Endometrial microvascular endothelial cells (primary cell): ENCODE data around the gene PLA2R1. TPM values are rescaled to one million over a fixed set of nuclear protein-coding genes. Genes with fewer than 3 reads are reported as not detected.

Experiments
- in situ Hi-C: cut with HindIII; loops from 2 replicates; pipeline ENCODE4 v1.10.0; 2017; ENCODE audit warnings: low sequenced_read_pairs, low pct_unique_long_range_greater_than_20kb; ENCODE audit errors: inconsistent ontology term
- total RNA-seq: library from RNA; depleted of rRNA; stranded (reverse); fragments of >200 nt; gene quantifications from one replicate; pipeline ENCODE4 v1.2.3, GENCODE V29; 2015; ENCODE audit errors: inconsistent ontology term

Gene PLA2R1
- total RNA-seq, 1 donor from 2014 or later: 2.9 TPM

DNA sequence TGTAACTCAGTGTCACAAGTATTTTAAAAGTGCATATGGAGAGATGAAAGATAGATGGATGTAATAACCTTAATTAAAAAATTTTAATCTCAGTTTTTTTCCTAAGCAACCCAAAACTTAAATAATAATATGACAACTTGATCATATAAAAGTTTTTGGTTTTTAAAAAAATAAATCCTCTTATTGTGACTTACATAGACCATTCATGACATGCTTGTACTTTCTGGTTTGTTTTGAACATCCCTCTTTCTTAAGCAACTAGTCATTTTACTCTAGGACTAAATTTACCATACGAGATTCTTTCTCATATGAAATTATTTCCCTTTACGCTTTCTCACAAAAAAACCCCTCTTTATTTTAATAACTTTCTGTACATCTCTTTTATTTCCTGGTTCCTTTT is 6.5 kb upstream of the PLA2R1 start:
- in situ Hi-C loops: no loop called here

DNA sequence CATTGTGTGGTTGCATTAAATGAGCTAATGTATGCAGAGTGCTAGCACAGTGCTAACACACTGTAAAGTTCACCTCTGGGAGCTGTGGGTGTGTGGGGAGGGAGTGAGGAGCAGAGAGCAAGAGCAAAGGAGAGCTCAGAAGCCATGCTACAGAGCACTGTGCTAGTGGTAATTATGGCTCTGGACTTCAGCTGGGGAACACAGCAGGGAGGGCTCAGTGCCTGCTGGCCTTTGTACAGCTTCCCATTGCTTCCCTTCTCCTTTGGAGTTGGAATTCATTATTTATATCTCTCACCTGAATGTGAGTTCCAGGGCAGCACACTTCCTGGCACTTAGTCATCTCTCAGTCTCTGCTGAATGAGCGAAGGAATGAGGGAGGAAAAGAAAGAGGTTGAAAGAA is 2.5 kb upstream of the PLA2R1 start:
- in situ Hi-C loops: no loop called here

DNA sequence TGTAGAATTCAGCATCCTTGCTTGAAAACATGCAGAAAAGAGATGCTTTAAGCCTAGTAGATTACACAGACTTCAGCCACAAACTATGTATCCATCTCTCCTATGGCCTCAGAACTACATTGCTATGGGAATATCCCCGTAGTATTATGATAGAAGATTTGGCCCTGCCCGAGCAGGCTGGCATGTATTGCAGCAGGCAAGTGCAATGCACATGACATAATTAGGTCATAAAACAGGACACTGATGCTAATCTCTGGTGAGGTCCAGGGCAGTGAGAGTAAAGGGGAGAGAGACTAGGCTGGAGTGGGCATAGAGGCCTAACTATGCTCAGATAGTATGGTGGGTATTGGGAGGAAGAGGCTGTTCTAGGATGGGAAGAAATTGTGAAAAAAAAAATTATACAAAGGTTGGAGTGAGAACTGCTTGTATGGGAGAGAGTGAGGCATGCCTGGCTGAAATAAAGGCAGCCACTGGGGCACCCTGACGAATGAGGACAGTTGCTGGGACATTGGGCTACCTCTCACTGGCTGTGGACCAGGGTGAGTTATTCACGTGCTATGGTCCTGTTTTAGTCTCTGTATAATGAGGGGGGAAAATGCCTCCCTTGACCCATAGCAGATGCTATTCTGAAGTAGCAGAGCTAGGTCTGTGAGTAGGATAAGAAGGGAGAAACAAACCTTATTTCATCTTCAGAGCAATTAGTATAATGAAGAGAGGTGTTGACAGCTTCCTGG is 1.6 kb upstream of the PLA2R1 start:
- in situ Hi-C loops: no loop called here

DNA sequence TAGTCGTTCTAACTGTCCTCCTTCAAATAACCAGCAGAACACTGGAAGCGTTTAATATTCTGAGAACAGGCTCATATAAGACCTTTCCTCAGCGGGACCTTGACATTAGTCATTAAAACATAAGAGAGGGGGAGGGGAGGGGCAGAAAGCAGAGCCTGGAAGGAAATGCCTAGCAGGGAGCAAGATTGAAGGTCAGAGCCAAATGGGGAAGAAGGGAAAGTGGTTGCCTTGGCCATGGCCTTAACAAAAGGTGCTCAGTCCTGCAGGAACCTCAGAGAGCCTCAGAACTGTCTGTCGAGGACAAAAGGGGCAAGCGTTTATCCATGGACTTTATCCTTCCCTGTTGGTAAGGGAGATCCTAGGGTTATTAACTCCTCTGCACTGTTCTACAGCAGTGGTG is 856 bp upstream of the PLA2R1 start:
- in situ Hi-C loops: no loop called here

DNA sequence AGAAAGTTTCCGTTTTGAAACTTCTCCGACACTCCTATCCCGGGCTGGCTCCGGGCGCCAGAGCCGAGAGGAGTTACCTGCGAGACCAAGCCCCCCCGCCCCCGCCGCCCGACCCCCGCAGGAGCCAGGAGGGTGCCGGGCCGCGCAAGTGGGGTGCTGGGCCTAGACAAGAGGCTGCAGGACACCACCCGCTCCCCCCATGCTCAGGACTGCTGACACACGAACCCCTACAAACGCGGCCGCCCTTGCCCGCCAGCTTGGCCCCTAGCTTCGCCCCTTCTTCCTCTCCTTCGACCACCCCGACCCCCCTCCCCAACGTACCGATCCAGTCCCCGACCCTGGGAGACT is 497 bp downstream of the PLA2R1 start:
- in situ Hi-C loops: no loop called here

DNA sequence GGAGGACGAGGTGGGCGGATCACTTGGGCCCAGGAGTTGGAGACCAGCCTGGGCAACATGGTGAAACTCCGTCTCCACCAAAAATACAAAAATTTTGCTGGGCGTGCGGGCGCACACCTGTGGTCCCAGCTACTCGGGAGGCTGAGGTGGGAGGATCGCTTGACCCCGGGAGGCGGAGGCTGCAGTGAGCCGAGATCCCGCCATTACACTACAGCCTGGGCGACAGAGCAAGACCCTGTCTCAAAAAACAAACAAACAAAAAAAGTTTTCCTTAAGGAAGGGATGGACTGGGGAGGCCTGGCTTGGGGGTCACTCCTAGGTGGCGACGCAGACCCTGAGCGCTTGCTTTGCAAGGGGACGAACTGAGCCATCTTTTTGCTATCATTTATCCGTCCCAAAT is 882 bp downstream of the PLA2R1 start:
- in situ Hi-C loops: no loop called here

DNA sequence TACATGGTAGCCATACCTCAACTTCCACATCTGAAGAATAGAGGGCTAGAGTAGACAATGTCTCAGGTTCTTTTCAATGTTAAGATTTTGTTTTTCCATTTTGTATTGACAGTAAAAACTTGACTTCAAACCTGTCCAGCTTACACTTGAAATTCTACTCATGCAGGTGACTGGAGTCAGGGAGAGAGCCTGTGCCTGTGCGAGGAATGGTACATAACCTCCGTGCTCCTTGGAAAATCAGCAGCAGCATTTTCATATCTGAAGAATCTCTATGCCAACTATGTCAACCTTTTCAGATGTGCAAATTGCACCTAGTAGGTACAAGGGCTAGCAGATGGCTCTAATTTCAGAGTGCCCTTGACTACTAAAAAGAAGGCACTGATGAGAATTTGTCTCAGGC is 2.1 kb downstream of the PLA2R1 start:
- in situ Hi-C loops: no loop called here

DNA sequence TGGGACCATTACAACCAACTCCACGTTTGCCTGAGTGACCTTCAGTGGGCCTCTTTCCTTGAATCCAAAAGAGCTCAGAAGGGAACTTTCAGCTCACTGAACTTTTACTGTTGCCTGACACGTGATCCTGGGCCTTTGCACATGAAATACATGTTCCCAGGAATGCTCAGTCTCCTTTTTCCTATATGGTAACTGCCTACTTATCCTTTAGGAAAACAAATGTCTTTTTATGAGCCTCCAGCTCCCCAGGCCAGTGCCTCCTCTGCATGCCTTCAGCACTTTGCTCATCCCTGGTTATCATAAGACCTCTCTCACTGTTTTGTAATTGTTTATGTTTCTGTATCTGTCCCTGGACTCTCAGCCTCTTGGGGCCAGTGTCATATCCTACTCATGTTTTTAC is 5.1 kb downstream of the PLA2R1 start:
- in situ Hi-C loops: no loop called here

DNA sequence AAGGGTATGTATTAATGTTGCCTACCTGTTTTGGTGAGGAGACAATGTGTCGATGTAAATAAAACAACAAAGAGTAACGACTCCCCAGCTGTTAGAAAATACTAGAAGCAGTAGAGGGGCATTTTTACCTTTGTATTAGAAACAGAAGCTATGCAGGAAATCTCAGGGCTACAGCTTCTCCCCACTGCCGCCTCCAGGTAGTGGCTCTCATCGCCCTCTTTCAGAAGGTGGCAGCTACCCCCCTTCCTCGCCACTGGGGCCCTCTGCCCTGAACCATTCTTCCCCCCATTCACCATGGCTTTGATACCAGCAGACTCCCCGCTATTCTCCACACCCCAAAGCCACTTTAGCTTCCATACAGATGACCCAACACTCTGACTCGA is 6.7 kb downstream of the PLA2R1 start:
- in situ Hi-C loops: no loop called here

DNA sequence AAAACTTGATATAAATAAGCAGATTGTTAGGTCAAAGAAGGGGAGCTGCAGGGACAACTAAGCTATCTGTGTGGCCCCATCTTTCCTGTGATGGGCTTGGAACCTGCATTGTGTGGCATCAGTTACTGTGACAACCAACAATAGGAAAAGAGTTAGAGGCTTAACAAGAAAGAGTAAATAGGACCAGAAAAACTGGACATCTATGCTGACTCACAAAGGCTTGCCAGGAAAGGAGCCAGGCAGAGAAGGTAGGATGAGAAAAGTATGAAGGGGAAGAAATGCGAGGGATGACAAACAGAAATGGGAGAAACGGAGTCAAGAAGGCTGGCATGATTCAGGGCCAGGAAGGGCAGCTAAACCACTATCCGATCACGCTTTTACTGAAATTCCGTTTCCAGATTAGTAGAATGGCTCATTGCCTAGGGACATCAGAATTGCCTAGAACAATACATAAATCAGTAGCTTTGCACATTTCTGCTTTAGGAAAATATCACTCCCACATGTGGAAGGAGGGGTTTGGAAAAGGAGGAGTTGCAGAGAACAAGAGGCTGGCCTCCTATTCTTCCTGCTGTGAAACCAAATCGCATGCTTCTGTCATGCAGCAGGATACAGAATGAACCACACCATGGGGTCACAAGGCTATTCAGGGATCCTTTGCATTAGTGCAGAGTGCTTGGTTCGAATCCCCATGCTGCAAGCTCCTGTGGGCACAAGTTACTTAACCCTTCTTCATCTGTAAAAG is 7.3 kb downstream of the PLA2R1 start:
- in situ Hi-C loops: no loop called here

DNA sequence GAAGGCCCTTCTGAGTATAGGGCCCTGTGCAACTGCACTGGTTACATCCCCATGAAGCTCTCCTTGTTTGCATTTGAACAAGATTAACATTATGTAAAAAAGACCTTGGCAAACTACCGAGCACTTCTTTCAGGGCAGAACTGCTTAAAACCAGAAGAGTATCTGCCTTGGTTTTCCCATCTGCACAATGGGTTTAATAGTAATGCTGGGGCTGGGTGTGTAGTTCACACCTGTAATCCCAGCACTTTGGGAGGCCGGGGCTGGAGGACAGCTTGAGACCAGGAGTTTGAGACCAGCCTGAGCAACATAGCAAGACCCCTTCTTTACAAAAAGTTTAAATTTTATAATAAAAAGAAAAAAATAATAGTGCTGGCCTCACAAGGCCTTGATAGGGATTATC is 8.5 kb downstream of the PLA2R1 start:
- in situ Hi-C loops: no loop called here

DNA sequence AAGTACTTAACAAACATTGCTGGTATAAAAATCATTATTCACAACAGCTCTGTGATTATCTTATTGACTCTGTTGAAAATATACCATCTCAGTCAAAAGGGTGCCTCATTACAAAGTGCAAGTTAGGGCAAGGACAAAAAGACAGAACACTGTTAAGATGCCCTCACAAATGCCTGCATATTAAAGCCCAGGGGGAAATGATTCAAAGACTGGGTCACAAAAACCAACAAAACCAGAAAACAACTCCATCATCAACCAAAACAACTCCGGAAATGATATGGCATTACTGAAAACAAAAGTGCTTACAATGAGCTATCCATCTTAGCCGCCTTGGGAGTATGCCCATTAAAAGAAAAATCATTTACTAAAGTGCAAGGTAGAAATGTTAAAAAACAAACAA is 9.9 kb downstream of the PLA2R1 start:
- in situ Hi-C loops: no loop called here

DNA sequence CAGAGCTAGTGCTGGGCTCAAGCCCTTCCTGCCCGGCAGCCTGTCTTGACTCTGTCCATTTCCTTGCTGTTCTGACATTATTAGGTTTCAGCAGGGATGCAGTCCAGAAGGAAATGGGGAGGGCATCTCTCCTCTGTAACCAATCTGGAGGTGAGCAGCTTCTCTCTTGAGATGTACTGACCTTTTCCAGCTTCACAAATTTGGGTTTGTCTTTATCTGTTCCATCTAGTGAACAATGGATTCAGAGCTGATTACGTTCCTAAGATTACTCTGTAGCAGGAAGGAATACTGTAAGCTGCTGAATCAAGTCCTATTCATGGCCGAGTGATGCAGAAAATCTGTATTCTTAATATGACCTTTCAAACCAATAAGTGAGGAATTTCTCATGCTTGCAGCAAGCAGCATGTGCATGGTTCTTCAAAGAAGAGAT is 11.0 kb downstream of the PLA2R1 start:
- in situ Hi-C loops: no loop called here

DNA sequence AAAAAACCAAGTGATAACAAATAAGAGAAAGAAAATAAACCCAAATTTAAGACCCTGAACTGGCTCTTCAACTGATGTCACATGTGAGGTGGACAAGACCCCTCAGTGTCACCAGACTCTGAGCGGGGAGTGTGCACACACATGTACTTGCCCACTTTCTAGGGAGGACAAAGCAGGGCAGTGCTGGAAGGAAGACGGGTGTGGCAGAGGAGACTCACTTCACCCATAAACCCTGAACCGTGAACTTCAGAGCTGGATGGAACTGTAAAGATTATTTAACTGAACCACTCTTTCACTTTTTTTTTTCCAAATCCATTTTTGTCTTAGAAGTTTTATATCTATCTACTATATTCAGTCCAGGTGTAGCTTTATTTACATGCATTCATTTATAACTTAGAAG is 12.3 kb downstream of the PLA2R1 start:
- in situ Hi-C loops: no loop called here

DNA sequence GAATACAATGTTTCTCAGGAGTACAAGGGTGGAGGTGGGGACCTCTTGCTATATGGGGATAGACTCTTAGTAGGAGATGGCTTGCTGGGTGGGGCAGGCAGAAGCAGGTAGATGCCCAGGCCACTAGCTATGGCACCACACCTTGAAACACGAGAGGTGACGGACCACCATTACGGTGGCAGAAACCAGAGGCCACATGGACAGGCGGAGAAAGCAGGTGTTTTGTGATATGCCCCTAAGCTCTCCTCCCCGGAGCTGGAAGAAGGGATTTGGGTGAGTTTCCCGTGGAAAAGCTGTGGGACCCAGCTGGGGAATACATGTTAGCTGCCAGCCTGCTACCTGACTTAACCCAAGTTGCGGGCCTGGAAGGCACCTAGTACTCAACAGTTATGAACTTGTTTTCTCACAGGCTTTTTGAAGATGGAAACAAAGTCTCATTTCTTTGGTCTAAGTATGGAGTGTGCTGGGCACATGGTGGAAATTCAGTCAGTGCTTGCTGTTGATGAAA is 16.7 kb downstream of the PLA2R1 start:
- in situ Hi-C loops: no loop called here

DNA sequence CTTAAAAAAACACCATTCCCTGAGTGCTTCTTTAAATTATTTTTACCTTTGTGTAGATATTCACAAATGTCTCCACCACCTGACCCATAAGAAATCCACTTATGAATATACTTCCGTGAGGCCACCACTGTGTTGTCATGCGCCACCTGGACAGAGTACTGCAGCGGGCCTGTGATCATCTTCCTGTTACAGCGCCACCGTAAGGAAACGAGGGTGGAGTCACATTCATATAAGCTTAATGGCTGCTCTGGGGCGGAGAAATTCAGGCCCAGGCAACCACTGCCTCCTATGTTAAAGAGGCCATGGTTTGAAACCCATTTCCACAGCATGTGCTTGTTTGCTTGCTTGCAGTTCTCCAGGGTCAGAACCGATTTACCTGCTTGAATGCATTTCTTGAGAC is 17.7 kb downstream of the PLA2R1 start:
- in situ Hi-C loops: no loop called here

DNA sequence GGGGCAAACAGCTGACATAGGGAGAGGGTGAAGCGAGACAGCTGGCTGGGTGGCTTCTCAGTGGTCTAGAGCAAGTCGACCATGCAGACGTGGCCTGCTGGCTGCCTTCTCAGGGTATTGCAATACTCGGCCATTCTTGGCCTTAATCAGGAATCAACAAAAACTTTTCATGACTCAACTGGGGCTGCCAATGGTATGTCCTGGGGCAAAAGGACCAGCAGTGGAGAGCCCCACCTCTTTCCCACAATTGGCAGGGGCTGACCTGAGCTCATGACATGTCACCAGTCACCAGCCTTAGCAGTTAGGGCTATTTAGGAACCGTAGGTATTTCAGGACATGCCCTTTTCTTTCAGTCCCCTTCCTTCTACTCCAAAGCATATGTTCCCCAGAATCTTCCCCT is 19.1 kb downstream of the PLA2R1 start:
- in situ Hi-C loops: no loop called here

DNA sequence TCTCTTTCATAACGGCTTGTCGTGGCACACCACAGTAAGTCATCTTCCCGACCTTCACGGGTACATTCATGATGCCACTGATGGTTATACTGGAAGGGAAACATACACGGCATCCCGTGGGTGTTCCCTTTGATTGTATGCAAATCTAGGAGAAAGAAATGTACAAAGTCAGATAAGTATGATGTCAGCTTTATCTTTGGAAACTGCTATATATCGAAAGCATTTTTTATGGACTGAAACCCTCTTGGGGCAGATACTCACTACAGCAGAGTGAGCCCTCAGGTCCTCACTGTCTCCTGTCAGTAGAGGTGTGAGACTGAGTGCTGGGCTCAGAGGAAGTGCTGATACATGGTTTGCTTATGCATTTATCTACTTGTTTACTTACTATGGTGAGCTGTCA is 20.4 kb downstream of the PLA2R1 start:
- in situ Hi-C loops: no loop called here

DNA sequence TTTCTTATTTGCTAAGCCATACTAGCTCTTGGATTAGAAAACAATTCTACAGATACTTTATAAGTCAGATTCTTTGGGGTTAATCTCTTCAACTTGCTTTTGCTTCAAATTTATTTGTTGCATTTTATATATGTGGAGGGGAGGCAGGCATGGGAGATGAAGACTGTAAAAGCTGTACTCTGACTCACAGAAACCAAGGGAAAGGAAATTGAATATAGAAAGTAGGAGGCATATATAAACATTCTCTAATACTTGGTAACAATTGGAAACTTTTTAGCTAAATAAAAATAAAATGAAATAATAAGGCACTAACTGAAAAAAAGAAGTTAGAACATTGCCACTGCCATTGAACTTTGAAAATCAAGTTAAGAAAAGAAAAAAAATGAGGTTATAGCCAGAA is 21.3 kb downstream of the PLA2R1 start:
- in situ Hi-C loops: no loop called here

DNA sequence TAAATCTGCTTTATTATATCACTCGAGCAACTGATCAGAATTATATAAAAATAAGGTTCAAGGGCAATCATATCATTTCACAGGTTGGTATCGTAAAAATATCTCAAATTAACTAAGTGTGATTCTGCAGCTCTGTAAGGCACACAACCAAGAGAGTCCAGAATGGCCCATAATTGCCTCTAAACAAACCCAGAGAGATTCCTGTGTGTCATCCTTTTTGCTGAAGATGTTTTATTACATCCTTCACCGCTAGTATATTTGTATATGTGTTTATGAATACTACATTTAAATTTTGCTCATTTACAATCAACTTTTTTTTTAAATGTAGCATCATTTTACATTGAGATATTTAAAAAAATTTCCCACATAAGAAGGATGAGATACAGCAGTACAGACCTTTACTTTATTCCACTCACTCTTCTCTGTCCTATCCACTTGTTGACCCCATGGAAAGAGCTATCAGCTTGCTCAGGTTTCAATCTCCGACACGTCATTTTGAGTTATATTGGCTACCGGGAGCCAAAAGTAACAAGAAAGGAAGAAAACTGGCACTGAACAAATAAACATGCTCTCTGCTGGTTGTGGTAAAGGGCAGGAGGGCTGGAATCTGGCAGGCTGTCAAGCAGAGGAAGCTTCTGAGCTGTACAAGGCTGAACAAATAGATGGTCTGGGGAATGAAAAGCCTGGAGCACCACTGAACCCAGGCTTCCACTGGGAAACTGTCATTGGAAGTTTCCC is 23.1 kb downstream of the PLA2R1 start:
- in situ Hi-C loops: no loop called here
